NCI-H774 (cell line): ENCODE data around the gene CLSTN2.

Source experiments
- DNase-seq: peaks from one replicate; lab custom pipeline; 2025; lab: John Stamatoyannopoulos, UW

Gene CLSTN2

DNA sequence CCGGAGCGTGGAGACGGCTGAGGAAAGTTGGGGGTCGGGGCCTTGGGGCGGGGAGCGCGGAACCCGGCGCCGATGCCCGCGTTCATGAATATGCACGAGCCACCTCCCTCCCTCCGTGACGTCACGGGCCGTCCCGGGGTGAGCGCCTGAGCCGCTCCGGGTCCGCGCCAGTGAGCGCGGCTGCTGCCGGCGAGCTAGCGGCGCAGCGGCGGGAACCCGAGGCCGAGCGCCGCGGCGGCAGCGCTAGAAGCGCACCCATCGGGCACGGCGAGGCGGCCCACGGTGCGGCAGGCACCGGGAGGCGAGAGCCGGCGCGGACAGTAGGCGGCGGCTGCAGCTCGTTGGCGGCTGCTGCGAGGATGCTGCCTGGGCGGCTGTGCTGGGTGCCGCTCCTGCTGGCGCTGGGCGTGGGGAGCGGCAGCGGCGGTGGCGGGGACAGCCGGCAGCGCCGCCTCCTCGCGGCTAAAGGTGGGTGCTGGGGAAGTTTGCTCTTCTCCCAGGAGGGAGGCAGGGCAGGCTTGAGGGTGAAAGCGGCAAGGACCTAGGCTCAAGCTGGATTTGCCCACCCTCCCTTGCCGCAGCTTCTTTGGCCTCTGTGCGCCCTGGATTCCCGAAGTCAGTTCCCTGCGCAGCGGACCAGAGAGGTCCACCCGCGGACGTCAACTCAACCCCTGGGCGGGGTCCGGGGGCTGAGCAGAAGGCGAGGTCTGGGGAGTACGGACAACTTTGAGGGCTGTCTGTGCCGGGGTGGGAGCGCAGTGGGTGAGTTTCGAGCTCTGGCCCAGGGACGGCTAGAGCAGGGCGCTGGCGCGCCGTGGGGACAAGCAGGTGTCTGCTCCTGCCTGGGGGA is at the start of gene CLSTN2:
TSS of gene CLSTN2 (plus strand) at position 170 of the 850 bp plus-strand sequence.
- DNase-seq, result peak; percentile 74

- DNase-seq, result no peak
Observed at GRCh38 chr3:139887431-139887830, 47.6 kb upstream of the CLSTN2 start.

GRCh38 chr3:139888561-139889140 is 46.3 kb upstream of the CLSTN2 start:
- no peak for DNase-seq

GRCh38 chr3:139893267-139893962 is 41.6 kb upstream of the CLSTN2 start:
- DNase-seq, result no peak

DNA sequence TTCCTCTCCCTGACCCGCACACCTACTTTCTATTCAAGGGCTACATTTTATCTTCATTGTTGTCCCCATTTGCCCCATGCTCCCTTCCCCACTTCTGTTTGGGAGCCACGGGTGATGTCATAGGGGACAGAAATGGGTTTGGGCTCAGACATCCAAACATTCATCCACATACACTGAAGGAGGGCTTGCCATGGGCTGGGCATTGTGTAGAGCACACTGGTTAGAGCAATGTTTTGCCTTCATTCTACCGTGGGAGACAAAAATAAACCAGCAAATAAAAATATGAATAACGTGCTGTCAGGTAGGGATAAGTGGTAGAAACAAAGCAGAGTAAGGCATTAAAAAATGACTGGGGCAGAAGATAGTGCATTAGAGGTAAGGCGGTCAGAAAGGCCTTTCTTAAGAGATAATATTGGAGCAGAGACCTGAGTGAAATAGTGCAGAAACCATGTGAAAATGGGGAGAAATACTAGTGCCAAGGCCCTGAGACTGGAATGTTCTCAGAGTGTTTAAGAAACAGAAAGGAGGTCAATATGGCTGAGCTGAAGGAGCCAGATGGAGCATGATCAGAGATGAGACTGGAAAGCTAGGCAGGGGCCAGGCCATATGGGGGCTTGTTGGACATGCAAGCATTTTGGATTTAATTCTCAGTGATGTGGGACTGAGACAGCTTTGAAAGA is 40.9 kb upstream of the CLSTN2 start:
- no peak for DNase-seq

GRCh38 chr3:139894643-139894989 is 40.4 kb upstream of the CLSTN2 start:
- DNase-seq, result no peak

GRCh38 chr3:139897759-139898158 is 37.2 kb upstream of the CLSTN2 start:
- DNase-seq, result no peak

GRCh38 chr3:139906418-139906817 is 28.6 kb upstream of the CLSTN2 start:
- DNase-seq, result no peak

- DNase-seq, result no peak
Observed at GRCh38 chr3:139909811-139910210, 25.2 kb upstream of the CLSTN2 start.

DNA sequence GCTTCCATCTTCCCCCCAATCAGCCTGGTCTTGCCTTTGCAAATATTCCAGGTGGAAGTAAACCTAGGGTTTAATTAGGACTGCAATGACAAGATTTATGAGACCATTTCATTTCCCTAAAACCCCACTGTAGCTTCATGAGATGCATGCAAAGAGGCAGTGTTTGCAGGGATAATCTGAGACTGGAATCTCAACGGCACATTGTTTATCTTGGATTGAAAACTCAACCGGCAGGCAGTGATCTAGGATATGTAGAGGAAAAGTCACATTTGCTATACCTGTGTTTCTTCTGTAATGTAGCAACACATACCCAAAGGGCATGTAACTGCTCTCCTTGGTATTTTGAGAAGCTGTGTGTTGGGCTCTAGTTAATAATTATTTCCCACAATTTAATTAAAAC is 18.7 kb upstream of the CLSTN2 start:
- no peak for DNase-seq

DNA sequence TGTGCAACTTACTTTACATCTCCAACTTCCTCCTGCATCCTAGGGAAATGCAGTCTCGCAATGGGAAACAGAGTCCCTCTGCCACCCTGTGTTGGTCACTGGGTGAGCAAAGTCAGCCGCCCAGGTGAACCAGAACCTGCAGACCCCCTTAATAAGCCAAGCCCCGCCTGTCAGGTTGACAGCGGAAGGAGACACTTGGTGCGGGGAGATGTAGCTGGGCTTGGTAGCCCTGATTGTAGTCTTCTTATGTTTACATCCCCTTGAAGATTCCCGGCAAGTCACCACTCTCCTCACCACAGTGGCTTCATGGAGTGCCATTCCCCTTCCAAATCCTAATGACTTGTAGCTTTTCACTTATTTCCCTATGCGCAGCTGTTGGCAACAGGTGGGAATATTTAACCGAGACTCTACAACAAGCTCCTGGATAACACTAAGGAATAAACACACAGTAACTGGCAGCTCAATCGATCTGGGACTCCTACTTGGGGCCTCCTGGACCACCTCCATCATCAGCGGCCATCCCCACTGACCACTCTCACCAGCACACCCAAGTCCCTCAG is 17.7 kb upstream of the CLSTN2 start:
- no peak for DNase-seq

DNA sequence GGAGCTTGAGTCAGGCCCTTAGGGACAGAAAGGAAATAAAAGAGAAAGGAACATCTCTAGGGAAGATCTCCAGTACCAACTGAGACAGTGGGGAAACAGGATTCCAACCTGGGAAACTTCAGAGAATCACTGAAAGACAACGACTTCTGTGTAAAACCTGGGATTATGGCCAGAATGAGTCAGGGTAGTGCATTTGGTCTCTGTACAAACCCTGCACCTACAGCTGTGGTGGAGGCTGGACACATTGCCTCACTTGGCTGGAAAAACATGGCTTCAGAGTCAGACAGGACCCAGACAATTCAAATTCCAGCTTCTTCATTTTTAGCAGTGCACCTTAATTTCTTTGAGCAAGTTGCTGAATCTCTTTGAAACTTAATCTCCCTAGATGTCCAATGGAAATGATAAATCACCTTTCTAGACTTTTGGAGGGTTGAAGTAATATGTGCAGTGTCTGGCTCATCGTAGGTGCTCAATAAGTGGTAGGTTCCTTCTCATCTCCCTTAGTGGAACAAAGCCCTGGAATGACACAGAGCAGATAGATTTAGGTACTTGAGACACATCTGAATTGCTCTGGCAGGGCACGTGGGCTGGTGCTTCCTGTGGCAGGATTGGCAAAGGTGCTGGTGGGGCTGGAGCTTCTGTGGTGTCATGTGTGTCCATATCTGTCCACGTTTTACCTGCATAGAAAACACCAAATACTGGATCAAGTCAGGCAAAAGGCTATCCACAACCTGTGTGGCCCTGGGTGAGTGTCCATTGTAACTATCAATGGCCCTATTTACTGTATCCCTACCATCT is 6.1 kb upstream of the CLSTN2 start:
- DNase-seq, result no peak

DNA sequence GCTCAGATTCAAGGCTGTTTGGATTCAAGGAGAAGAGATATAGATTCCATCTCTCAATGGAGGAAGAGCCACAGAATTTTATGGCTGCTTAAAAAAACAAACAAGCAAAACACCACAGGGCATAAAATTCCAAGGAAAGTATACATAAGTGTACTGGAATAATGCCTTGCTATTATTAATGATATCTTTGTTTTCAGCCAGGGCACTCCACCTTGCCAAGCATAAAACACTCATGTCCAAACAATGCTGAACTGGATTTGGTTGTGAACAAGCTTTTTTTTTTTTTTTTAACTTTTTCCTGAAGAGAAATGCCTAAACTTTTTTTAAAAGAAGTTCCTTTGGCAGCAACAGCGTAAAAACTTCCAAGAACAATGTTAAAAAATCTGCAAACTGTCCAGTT is 4.8 kb upstream of the CLSTN2 start:
- no peak for DNase-seq

DNA sequence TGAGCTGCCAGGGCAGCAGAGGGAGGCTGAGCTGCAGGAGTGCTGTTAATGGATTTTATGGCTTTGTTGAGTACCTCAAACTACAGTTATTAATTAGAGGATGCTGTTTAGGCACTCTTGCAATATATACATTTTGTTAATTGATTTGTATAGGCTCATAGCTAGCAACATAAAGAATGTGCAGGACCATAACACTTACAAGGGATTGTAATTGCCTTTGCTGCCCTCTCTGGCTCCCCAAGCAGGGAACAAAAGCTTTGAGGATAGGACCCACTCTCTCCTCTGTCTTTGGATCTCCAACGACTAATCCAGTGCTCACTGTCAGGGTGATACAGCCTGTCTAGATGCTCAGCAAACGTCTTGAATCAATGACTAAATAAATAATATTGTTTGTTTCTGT is 1.2 kb upstream of the CLSTN2 start:
- no peak for DNase-seq

GRCh38 chr3:139934613-139935015 is 371 bp upstream of the CLSTN2 start:
- DNase-seq, result peak; percentile 83

- peak; percentile 20 for DNase-seq
Observed at GRCh38 chr3:139935866-139936817, 1.2 kb downstream of the CLSTN2 start.

- DNase-seq, result peak; percentile 26
Observed at GRCh38 chr3:139937674-139938279, 2.8 kb downstream of the CLSTN2 start.

- no peak for DNase-seq
Observed at GRCh38 chr3:139939681-139940190, 4.8 kb downstream of the CLSTN2 start.

DNA sequence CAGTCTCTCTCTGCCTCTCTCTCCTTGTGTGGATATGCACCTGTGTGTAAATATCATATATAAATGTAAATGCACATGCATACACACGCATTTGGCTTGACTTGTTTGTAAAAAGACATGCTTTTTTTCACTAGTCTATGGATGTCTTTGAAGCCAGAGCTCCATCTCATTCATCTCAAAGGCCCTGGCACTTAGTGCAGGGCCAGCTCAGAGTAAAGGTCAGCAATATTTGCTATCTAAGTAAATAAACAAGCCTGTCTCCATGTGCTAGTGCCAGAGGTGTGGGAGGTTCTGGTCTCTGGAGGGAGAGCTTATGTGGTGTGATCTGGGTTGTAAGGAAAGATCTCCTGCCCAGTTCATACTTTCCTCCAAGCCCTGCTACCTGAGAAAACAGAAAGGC is 5.6 kb downstream of the CLSTN2 start:
- no peak for DNase-seq

DNA sequence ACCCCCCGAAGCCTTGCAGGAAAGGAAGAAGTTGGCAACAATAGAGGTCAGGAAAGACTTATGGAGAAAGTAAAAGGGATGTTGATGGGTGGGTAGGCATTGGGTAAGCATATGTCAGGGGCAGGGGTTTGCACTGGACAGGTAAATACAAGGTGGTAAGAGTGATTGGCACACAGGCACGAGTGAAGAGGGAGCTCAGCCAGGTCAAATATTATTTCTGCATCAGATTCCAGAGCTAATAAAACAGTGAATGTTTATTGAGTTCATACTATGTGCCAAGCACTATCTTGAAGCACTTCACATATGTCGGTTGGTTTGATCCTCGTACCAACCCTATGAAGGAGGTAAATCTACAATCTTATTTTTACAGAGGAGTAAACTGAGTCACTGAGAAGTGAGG is 6.6 kb downstream of the CLSTN2 start:
- DNase-seq, result no peak
